WTC11 (cell line): Measurements from ENCODE around the gene RFWD3.

ENCODE experiments used
- ATF3 ChIP-seq: sonication (generic); formaldehyde crosslinking; conservative IDR thresholded peaks from 2 replicates; pipeline ENCODE4 v1.8.1; 2022; ENCODE audit warnings: mild to moderate bottlenecking, missing genetic modification reagents
- CDX4 ChIP-seq: fragments of 250-450 bp; sonication (Bioruptor Pico); IDR thresholded peaks from 2 replicates; pipeline ENCODE4 v1.9.0; 2021; ENCODE audit warnings: moderate library complexity, mild to moderate bottlenecking, inconsistent platforms, borderline replicate concordance
- CTCF ChIP-seq: fragments of 200-600 bp; IDR thresholded peaks from 2 replicates; pipeline ENCODE4 v1.8.0; 2022; ENCODE audit warnings: antibody characterized with exemption
- ELF4 ChIP-seq: sonication (generic); formaldehyde crosslinking; IDR thresholded peaks from 2 replicates; pipeline ENCODE4 v1.8.1; 2022; ENCODE audit warnings: low read depth, mild to moderate bottlenecking, moderate library complexity, missing genetic modification reagents
- MXD4 ChIP-seq: fragments of 250-450 bp; sonication (Bioruptor Pico); IDR thresholded peaks from 2 replicates; pipeline ENCODE4 v1.8.0; 2021; ENCODE audit warnings: mild to moderate bottlenecking, moderate library complexity, borderline replicate concordance
- NR2C2 ChIP-seq: sonication (generic); formaldehyde crosslinking; IDR thresholded peaks from 2 replicates; pipeline ENCODE4 v1.8.0; 2022; ENCODE audit warnings: mild to moderate bottlenecking, missing genetic modification reagents
- NR3C1 ChIP-seq: sonication (generic); formaldehyde crosslinking; conservative IDR thresholded peaks from 2 replicates; pipeline ENCODE4 v1.8.1; 2023; ENCODE audit warnings: low read depth, mild to moderate bottlenecking, missing genetic modification reagents
- TEAD4 ChIP-seq: sonication (generic); formaldehyde crosslinking; IDR thresholded peaks from 2 replicates; pipeline ENCODE4 v1.8.0; 2022; ENCODE audit warnings: mild to moderate bottlenecking, missing genetic modification reagents

- TF ChIP-seq CTCF (no peak), CDX4 (CRISPR knock-in tag) (no peak), ATF3 (CRISPR knock-in tag) (no peak), TEAD4 (CRISPR knock-in tag) (no peak), NR2C2 (no peak), ELF4 (CRISPR knock-in tag) (no peak), MXD4 (CRISPR knock-in tag) (no peak), NR3C1 (CRISPR knock-in tag) (no peak)
Observed at GRCh38 chr16:74713325-74713724, 46.6 kb upstream of the RFWD3 start.
